DND-41 (cell line): ENCODE data around the gene DOCK8.

ENCODE experiments used
- CTCF ChIP-seq: IDR thresholded peaks from 2 replicates; pipeline ENCODE4 v1.5.1; 2012; ENCODE audit warnings: borderline replicate concordance, low read length, moderate library complexity, mild to moderate bottlenecking; ENCODE audit not compliant: poor library complexity, severe bottlenecking; ENCODE audit errors: extremely low read depth
- EZH2 ChIP-seq: IDR thresholded peaks from 3 replicates; pipeline ENCODE4 v1.6.1; 2012; ENCODE audit warnings: borderline replicate concordance, low read depth, mild to moderate bottlenecking, moderate library complexity, low read length, inconsistent platforms; ENCODE audit not compliant: severe bottlenecking

DNA sequence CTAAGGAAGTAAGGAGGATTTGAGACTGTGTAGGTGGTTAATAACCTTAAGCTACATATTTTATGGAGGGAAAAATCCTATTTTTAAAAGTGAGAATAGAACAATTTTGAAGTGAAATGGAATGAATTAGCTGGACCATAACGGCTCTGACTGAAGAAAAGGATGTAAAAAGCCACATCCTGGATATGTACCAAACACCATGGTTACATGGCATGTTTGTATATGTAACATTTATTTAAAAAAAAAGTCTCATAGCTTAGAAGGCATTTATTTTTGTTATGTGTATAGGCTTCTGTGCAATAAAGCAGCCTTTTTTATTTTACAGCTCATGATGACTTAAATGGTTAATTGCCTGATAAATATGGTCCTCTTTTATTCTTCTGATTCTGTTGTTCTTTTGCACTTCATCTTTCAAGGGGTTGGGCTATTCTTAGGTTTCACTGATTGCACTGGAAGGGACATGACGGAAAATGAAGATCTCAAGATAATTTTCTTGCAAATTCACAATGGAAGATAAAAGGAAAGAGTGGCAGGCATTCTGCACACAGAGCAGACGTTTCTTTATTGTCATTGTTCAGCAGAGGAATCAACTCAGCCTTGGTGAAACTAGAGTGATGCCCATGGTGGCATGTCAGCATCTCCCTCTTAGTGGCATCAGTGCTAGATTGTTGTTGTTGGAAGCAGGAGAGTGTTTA, 63.1 kb downstream of the DOCK8 start:
- TF ChIP-seq CTCF (no peak), EZH2 (no peak)
